ENCODE results near the gene PTTG1IP.

Gene PTTG1IP

DNA sequence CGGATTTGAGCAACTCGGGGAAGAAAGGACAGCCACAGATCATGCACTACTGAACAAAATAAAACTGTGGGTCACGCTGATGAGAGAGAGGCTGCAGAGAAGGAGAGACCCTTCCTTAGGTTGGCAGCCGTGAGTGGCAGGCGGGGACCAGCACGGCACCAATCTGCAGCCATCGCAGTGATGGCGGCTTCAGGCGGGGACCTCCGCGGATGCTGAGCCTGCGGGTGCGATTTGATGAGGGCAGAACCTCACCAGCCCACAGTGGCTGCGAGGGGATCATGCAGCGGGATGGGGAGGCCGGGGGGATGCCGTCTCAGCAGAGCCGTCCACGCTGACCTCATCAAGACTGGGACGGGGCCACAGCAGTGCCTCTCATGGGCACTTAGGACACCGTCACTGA is 35.4 kb upstream of the PTTG1IP start:
- DNase-seq, result no peak

DNA sequence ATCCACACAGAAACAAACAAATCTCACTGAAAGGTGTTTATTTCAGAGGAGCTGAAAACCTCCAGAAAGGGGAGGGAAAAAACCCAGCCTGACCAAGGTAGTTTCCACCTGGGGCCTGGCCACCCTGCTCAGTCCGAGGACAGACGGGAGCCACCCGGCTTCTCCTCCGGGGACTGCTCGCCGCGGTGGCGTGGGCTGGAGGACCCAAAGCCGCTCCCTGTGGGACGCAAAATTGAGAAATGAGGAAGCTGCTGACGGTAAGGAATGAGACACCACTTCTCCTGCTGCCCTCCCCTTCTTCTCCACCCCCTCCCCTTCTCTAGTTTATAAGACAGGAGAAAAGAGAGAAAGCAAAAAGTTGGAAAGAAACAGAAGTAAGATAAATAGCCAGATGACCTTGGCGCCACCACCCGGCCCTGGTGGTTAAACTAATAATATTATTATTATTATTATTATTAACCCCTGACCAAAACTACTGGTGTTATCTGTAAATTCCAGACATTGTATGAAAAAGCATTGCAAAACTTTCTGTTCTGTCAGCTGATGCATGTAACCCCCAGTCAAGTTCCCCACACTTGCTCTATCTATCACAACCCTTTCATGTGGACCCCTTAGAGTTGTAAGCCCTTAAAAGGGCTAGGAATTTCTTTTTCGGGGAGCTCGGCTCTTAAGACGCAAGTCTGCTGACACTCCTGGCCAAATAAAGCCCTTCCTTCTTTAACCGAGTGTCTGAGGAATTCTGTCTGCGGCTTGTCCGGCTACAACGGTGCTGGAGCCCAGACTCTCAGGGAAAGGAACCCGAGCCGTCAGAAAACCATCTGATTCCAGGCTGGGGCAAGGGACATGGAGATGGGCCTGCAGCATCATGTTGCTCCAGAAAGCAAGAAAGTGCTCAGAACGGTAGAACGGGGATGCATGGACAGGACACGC is 34.7 kb upstream of the PTTG1IP start:
- DNase-seq, result no peak

DNA sequence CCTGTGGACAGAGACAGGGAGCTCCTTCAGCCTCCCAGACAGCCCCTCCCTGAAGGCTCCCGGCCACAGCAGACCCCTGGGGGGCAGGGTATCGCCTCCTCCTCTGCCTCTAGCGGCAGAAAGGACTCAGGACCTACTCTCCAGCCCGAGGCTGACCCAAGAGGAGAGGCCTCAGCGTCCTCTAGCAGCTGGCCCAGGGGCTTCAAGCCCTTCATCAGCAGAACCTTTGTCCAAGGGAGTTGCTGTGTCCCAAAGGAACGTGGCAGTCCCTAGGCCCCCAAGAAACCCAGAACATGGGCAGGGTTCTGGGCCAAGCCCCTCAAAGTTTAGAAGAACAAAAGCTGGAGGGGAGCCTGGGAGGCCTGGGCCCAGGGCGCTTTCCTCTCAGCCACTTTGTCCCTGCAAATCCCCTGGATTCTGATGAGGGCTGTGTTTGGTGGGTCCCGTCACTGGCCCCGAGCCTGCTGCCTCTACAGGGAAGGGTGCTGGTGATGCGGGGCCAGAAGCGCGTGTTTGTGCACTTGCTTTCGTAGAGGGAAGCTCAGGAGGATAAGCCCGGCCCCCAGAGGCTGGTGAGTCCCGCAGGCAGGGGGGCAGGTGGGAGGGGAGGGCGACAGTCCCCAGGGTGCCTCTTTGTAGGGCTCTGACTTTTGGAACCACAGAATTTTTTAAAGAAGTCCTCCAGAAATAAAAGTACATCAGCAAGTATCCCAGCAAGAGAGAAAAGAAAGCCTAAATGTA is 33.9 kb upstream of the PTTG1IP start:
- DNase-seq, result no peak

DNA sequence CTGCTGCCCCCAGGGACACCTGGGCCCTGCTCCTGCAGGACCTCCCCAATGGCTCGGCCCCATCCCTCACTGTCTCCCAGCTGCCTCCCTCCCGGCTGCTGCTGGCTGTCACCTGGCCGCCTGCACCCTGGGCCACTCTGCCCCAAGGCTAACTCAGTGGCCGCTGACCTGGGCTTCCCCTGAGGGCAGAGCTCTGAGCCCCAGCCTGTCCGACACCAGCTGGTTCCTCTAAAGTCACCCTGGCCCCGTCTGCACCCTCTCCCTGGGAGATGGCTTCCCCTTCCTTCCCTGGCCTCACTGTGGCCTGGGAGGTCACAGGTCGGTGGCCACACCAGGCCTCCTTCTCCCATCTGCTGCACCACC is 32.2 kb upstream of the PTTG1IP start:
- no peak for DNase-seq

DNA sequence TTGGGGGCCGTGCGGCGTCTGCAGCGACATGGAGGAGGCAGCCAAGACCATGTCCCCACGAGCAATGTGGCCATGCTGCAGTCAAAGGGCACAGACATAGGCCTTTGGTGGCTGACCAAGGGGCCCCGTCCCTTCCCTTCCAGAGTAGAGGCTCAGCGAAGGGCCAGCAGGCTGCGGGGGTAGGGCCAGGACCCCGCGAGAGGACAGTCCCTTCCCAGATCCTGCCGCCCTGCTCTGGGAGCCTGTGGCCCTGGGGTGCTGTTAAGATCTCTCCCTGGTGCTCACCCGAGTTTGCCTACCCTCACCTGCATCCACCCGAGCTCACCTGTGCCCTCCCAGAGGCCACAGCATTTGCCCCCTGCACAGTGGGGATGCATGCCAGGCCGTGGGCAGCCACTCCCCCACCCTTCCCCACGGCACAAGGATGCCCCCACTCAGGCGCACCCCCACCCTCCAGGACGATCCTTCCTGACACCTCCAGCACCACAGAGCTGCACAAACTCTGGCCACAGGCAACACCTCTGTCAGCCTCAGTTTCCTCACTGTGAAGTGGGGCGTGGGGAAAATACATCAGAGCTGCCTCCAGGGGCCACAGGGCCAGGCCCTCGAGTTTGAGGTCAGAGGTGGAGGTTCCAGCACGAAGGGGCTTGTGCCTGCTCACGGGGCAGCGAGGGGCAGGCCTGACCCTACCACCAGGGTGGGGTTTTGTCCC is 31.7 kb upstream of the PTTG1IP start:
- no peak for DNase-seq

DNA sequence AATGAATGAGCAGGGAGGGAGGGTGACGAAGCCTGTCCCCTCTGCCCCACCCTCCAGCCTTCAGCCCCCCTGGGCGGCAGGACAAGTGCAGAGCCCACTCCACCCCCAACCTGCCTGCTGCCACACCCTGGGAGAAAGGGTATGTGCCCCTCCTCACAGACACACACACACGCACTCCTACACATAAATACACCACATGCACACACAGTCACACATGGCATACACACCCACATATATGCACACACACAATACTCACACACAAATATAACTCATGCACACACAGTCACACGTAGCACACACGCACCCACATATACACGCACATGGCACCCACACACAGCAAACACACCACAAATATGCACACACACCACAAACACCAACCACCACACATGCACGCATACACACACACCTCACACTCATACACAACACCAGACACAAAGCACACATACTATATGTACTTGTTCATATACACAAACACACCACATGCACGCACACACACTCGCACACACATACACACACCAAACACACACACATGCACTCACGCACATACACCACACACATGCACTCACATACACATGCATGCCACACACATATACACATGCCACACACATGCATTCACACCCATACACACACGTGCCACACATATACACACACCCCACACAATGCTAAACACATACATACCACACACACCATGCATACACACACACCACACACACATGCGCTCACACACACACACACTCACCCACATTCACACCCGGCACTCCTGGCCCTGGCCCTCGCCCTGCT is 30.8 kb upstream of the PTTG1IP start:
- no peak for DNase-seq

DNA sequence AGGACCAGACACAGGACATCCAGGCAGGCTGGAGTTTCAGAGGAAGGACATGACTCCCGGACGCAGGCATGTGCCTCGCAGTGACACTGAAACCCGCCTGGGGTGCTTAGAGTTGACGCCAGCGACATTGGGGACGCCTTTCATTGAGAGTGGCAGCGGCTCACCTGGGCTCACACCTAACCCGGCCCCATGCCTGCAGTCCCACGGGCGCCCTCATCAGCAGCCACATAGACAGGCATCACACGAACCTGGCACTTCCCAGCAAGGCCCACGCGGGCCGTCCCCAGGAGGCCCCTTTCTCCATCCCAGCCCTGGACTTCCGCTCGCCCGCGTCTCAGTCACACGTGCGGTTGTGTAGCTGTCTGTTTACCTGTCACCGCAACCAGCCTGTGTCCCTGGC is 30.2 kb upstream of the PTTG1IP start:
- no peak for DNase-seq

DNA sequence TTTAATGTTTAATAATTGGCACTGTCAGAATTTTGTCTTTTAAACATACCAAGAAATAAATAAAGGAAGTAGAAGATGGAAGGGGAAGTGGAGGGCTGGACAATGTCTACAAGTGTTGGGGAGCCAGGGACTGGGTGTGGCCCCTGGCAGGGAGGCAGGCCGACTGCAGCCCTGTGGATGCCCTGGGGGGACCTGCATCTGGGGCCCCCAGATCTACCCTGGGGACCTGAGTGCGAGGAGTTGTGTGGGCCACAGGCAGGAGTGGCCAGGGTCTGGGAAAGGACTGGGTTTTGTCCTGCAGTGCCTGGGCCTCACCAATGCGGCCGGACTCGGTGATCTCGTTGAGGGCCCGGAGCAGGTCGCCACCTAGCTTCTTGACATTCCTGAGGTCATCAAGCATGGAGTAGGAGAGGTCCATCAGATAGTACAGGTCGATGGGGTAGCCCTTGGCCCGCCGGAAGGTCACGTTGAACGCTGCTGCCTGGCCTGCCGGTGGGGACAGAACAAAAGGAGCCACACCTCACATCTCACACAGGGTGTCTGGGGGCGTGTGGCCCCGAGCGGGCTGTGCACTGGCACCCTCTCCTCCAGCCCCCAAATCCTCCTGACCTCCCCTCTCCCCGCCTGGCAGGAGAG is 29.7 kb upstream of the PTTG1IP start:
- DNase-seq, result no peak

DNA sequence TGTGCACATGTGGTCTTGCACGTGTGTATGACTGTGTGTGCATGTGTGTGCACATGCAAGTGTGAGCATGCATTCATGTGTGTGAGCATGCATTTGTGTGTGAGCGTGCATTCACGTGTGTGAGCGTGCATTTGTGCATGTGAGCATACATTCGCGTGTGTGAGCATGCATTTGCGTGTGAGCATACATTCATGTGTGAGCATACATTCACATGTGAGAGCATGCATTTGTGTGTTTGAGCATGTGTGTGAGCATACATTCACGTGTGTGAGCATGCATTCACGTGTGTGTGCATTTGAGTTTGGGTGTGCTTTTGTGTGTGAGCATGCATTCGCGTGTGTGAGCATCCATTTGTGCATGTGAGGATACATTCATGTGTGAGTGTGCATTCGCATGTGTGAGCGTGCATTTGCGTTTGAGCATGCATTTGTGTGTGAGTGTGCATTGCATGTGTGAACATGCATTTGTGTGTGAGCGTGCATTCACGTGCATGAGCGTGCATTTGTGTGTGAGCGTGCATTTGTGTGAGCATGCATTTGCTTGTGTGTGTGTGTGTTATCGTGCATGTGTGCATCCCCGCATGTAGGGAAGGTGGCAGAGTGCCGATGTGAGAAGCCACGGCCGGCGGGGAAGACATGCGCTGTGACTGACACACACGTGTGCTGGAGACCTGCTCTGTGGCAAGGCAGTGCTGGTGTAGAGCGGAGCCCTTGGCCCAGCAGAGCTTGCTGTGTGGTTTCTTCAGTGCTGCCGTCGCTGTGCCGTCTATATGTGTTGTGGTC is 29.0 kb upstream of the PTTG1IP start:
- no peak for DNase-seq

DNA sequence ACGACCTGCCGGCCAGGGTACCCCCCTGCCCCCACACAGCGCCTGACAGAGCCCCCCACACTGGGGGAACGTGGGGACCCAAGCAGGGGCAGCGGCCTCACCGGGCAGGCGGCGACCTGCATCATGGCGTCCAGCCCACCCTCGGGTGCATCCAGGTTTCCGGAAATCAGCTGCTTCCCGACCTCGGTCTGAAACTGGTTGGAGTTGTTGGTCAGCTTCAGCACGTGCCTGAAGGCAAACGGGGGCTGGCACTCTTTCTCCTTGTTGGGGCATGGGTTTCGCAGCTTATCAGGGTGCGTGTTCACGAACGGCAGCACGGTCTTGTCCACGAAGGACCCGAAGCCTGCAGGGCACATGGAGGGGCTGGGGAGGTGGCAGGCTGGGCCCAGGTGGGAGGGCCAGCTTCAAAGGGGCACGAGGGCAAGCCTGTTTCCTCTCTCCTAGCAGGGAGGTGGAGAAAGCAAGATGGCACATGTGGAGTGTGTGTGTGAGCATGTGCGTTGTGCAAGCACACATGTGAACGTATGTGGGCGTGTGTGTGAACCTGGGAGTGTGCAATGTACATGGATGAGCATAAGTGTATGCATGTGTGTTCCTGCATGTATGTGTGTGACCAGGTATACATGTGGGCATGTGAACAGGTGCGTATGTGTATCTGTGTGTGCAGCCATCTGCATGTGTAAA is 28.0 kb upstream of the PTTG1IP start:
- no peak for DNase-seq

DNA sequence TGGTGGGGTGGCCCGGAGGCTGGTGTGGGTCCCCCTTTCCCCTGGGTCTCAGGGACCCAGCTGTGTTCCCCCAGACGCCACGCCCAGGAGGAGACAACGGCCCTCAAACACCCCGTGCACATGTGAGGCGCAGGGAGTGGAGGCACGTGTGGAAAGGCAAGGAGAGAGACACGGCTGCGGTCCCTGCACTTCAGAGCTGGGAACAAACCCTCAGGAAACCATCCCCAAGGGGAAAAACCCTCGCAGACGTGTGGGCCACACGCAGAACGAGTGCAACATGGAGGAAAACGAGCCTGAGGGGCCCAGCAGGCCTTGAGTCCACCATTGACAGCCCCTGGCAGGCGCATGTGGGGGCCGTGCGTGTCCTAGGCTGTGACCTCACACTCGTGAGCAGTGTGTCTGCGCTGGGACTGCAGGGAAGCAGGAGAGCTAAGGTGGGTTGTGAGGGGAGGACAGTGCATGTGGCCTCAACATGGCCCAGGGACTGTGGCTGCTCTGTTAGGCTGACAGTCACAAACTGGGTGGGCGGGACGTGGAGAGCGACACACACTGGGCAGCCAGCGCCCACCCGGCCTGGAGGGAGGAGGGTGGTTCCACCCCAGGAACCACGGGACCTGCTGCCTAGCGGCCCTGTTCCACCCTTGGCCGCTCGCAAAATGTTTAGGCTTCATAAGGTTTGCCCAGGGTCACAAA is 27.2 kb upstream of the PTTG1IP start:
- DNase-seq, result no peak

DNA sequence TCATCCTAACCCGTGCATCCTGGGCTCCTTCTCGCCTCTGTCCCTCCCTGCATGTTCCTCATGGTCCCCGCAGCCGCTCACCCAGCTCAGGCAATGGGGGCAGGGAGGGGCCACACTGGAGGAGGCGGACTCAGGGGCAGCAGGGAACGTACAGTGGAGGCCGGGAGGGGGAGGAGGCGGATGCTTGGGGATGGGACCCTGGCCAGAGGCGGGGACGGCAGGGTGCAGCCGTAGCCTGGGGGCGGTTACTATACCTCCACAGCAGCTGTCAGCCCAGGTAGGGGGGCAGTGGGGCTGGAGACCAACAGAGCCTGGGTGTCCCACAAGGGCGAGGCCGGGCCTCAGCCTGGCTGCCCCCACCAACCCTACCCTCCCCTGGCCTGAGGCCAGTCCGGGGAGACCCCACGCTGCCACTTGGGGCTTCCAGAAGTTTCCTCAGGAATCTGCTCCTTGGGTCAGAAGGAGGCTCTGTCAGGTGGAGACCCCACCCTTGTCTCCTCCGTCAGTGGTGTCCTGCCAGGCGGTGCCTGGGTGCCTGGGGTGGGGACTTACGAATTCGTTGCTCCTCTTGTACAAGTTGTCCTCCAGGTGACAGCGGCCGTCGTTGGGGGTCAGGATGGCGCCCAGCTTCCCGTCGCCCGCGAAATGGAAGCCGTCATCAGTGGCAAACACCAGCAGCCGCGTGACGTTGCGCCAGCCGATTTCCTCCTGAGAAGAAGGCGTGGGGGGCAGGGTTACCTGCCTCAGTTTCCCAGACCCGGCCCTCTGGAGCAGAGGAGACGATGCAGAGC is 26.5 kb upstream of the PTTG1IP start:
- DNase-seq, result no peak

DNA sequence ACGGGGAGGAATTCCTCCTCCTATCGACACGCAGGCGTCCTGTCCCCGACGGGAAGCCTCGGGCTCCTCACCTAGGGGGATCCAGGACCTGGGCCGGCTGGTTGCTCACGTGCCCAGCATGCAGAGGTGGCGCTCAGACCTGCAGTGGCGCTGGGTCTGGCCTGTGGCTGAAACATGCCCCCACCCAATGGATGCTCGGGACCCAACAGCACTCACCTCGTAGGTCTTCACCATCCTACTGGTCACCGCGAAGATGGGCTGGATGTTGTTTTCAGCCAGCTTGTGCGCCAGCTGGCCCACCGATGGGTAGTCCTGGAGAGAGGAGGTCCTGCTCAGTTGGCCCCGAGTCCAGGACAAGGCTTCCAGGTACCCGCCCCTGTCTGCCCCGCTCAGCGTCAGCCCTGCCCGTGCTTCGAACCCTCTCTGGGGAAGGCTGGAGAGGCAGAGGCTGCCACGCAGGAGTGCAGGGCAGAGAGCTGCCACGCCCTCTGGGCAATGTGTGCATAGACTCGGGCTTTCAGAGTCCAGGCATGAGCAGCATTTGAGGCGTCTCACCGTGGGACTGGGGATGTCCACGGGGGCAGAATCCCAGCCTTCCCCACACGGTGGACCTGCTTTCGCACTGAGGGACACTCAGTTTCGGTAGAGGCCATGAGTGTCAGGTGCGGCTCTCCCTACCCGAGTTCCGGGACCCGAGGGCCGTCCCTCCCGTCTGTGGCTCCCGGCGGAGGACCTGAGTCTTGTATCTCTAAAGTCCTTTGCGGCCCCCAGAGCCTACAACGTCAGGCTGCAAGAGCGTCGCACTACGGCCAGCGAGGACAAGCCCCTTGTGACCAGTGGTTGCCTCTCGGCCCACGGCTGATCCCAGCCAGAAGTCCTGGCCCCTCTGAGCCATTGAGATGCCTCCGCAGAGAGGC is 25.6 kb upstream of the PTTG1IP start:
- DNase-seq, result no peak

DNA sequence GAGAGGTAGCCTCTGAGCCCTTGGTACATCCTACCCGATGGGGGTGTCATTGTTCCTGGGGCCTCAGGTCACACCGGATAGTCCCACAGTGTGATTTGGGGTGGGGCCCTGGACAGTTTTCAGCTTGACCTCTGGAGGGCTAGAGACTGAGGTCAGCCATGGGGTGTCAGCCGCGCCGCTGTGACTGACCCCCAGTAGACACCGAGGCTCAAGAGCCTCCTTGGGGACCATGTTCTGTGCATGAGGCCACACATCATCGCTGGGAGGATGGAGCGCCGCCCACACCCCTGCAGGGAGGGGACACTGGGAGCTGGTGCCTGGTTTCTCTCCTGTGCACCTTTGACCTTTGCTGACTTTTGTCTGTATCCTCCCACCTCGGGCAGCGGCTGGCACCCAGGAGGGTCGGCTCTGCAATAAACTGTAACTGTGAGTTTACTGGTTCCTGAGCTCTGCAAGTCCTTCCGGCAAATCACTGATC is 24.6 kb upstream of the PTTG1IP start:
- no peak for DNase-seq

DNA sequence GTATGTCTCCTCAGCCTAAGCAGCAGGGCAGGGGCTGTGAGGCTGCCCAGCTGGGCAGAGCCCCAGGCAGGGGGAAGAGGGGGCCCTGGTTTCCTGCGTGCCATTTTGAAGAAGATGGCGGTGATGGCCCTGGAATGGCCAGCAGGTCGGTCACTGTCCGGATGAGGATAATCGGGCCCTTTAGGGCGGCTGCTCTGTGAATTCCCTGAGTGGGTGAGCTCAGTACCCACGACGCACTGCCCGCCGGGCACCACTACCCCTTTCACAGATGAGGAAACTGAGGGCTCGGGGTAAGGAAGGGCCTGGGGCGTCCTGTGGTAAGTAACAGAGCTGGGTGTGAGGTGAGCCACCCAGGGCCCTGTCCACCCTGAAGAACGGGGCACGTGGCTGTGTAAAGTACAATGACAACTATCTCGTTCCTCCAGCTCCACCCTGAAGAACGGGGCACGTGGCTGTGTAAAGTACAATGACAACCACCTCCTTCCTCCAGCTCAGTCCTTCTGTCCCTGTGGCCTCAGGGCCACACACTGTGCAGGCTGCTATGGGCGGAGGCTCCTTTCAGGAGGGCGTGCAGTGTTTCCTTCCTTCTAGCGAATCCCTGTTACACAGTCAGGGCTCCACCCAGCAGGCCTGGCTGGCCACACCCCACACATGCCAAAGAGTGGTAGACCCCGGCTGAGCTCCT is 24.0 kb upstream of the PTTG1IP start:
- DNase-seq, result no peak

DNA sequence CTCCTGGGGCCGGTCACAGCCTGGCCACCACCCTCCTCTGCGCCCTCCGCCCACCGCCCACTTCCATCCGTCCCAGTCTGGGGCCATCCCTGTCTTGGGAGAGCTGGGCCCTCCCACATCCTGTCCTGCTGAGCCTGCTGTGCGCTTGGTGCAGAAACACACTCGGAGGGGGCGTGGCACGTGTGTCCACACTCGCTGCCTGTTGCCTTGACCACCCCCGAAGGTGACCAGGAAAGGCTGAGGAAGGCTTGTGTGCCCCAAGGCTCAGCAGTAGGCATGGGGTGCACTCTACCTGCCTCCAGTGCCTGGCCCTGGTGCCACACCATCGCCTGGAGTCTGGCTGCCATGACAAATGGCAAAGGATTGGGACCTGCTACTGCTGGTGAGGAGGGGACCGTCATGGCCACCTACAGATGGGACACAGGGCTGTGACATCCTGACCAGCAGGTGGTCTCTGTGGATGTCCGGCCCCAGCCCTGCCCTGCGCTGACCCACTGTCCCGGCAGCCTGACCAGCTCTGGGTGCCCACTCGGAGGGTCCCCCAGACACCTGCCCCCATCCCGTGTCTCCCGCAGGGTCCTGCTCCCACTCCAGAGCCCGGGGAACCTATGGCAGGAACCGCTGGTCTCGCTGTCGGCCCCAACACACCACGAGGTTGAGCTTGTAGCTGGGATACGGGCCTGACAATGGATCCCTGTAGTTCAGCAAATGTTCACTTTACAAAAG is 23.2 kb upstream of the PTTG1IP start:
- DNase-seq, result no peak

DNA sequence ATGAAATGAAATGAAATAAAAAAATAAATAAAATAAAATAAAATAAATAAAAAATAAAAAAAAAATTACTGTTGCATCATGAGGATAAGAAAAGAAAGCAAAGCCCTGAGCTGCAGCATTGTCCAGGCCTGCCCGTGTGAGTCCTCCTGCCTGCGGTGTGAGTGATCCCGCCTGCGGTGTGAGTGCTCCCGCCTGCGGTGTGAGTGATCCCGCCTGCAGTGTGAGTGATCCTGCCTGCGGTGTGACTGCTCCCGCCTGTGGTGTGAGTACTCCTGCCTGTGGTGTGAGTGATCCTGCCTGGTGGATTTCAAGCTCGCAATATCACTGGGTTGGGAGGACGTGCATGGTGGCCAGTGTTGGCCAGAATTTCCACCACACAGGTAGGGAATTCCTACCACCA is 22.4 kb upstream of the PTTG1IP start:
- DNase-seq, result no peak
